ENCODE data around the gene PLAC1. TPM values are rescaled to one million over a fixed set of nuclear protein-coding genes. Genes with fewer than 3 reads are reported as not detected.

Gene PLAC1
- polyA plus RNA-seq, 1 donor from 2014 or later, result not detected

DNA sequence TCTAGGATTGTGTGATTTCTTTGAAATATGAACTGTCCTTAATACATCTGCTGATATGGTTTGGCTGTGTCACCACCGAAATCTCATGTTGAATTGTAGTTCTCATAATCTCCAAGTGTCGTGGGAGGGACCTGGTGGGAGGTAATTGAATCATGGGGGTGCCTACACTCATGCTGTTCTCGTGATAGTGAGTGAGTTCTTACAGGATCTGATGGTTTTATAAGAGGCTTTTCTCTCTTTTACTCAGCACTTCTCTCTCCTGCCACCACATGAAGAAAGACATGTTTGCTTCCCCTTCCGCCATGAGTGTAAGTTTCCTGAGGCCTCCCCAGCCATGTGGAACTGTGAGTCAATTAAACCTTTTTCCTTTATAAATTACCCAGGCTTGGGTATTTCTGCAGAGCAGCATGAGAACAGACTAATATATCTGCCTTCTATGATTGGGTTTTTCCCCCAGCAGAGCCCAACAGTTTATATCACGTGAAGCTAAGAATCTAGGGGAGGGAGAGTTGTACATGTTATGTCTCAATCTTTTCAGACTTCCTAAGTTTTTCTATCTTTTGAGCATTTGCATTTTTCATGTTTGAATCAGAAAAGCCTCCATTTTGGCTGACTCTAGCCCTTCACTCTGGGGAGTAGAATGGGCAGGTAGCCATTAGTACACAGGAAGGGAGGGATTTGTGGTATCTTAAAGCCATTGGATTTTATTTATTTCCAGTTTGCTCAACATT is 58.9 kb downstream of the PLAC1 start:
- no peak overlapping the region for H2AFZ ChIP-seq (ENCODE audit: low read depth, low read length)
- no peaks in the 10 kb centered on the region for H3K36me3 ChIP-seq (ENCODE audit: insufficient read depth, low read length)
- no peaks in the 10 kb centered on the region for H4K20me1 ChIP-seq (ENCODE audit: insufficient read depth)
- TF ChIP-seq MXI1 (conservative IDR thresholded peaks at IDR 0.05; ENCODE audit: poor library complexity, severe bottlenecking), result no peak
- no peak for TF ChIP-seq EP300 (conservative IDR thresholded peaks at IDR 0.05; ENCODE audit: poor library complexity, severe bottlenecking)
- TF ChIP-seq, protein P1, sequence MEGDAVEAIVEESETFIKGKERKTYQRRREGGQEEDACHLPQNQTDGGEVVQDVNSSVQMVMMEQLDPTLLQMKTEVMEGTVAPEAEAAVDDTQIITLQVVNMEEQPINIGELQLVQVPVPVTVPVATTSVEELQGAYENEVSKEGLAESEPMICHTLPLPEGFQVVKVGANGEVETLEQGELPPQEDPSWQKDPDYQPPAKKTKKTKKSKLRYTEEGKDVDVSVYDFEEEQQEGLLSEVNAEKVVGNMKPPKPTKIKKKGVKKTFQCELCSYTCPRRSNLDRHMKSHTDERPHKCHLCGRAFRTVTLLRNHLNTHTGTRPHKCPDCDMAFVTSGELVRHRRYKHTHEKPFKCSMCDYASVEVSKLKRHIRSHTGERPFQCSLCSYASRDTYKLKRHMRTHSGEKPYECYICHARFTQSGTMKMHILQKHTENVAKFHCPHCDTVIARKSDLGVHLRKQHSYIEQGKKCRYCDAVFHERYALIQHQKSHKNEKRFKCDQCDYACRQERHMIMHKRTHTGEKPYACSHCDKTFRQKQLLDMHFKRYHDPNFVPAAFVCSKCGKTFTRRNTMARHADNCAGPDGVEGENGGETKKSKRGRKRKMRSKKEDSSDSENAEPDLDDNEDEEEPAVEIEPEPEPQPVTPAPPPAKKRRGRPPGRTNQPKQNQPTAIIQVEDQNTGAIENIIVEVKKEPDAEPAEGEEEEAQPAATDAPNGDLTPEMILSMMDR (IDR thresholded peaks at IDR 0.05; ENCODE audit: poor library complexity, severe bottlenecking), result no peak
- TF ChIP-seq POLR2AphosphoS5 (IDR thresholded peaks at IDR 0.05), result no peak
- TF ChIP-seq EZH2 (IDR thresholded peaks at IDR 0.05; ENCODE audit: borderline replicate concordance, insufficient read depth, low read length, poor library complexity, severe bottlenecking), result no peak
- TF ChIP-seq TAF1 (IDR thresholded peaks at IDR 0.05; ENCODE audit: low read depth), result no peak
- TF ChIP-seq RAD21 (conservative IDR thresholded peaks at IDR 0.05), result no peak
- TF ChIP-seq REST (IDR thresholded peaks at IDR 0.05; ENCODE audit: borderline replicate concordance), result no peak
- TF ChIP-seq SMC3 (conservative IDR thresholded peaks at IDR 0.05; ENCODE audit: poor library complexity), result no peak
- H3K9me3 ChIP-seq (ENCODE audit: low read length), result no peaks in the 10 kb centered on the region
- H3K4me2 ChIP-seq (ENCODE audit: low read length), result no peak overlapping the region
- no peaks in the 10 kb centered on the region for H3K9me2 ChIP-seq (ENCODE audit: insufficient read depth, low read length)
- H3F3A ChIP-seq (ENCODE audit: insufficient read depth, low read length, poor library complexity, severe bottlenecking), result no peaks in the 10 kb centered on the region
- H3K27me3 ChIP-seq (ENCODE audit: insufficient read depth, low read depth, low read length), result no peaks in the 10 kb centered on the region
- no peak overlapping the region for H3K4me3 ChIP-seq (ENCODE audit: low read length)
- no peak overlapping the region for H3K27ac ChIP-seq (ENCODE audit: low read length)
- no peaks in the 10 kb centered on the region for H3K79me2 ChIP-seq (replicated peaks; ENCODE audit: insufficient read depth, low read length)
- H3K9ac ChIP-seq (ENCODE audit: low read length), result no peak overlapping the region

DNA sequence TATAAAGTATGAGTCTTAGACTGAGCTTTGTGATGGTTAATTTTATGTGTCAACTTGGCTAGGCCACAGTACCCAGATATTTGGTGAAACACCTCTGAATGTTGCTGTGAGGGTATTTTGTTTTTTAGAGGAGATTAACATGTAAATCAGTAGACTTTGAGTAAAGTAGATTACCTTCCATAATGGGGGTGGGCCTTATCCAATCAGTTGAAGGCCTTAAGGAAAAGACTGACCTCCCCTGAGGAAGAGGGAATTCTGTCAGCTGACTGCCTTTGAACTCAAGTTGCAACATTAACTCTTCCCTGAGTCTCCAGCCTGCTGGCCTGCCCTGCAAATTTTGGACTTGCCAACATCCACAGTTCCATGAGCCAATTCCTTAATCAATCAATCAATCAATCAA is 66.0 kb downstream of the PLAC1 start:
- Histone ChIP-seq H3K4me3 (ENCODE audit: low read length) (no peak overlapping the region), H4K20me1 (ENCODE audit: insufficient read depth) (no peaks in the 10 kb centered on the region)

More for the DNA sequence above, 66.0 kb downstream of the PLAC1 start:
- no peaks in the 10 kb centered on the region for H3K27me3 ChIP-seq (ENCODE audit: insufficient read depth, low read depth, low read length)
- H2AFZ ChIP-seq (ENCODE audit: low read depth, low read length), result no peak overlapping the region
- TF ChIP-seq TAF1 (IDR thresholded peaks at IDR 0.05; ENCODE audit: low read depth) (no peak), MXI1 (conservative IDR thresholded peaks at IDR 0.05; ENCODE audit: poor library complexity, severe bottlenecking) (no peak), RAD21 (conservative IDR thresholded peaks at IDR 0.05) (no peak), SMC3 (conservative IDR thresholded peaks at IDR 0.05; ENCODE audit: poor library complexity) (no peak), REST (IDR thresholded peaks at IDR 0.05; ENCODE audit: borderline replicate concordance) (no peak), EZH2 (IDR thresholded peaks at IDR 0.05; ENCODE audit: borderline replicate concordance, insufficient read depth, low read length, poor library complexity, severe bottlenecking) (no peak), POLR2AphosphoS5 (IDR thresholded peaks at IDR 0.05) (no peak), EP300 (conservative IDR thresholded peaks at IDR 0.05; ENCODE audit: poor library complexity, severe bottlenecking) (no peak)
- TF ChIP-seq, protein P1 (IDR thresholded peaks at IDR 0.05; ENCODE audit: poor library complexity, severe bottlenecking), result no peak
- no peaks in the 10 kb centered on the region for H3K9me2 ChIP-seq (ENCODE audit: insufficient read depth, low read length)
- no peak overlapping the region for H3K9ac ChIP-seq (ENCODE audit: low read length)
- H3K4me2 ChIP-seq (ENCODE audit: low read length), result no peak overlapping the region
- H3K27ac ChIP-seq (ENCODE audit: low read length), result no peak overlapping the region
- no peaks in the 10 kb centered on the region for H3K79me2 ChIP-seq (replicated peaks; ENCODE audit: insufficient read depth, low read length)
- no peaks in the 10 kb centered on the region for H3F3A ChIP-seq (ENCODE audit: insufficient read depth, low read length, poor library complexity, severe bottlenecking)
- no peaks in the 10 kb centered on the region for H3K36me3 ChIP-seq (ENCODE audit: insufficient read depth, low read length)
- no peaks in the 10 kb centered on the region for H3K9me3 ChIP-seq (ENCODE audit: low read length)
